GM12878 (cell line): ENCODE measurements around the gene BCAT1. TPM values are rescaled to one million over a fixed set of nuclear protein-coding genes. Genes with fewer than 3 reads are reported as not detected.

Experiments
- ATAC-seq: fragments of 200-7000 bp; cut with Tn5 transposase; 3 replicates; pipeline ENCODE4 v1.9.1; 2020; ENCODE audit warnings: mild to moderate bottlenecking, moderate library complexity
- BruUV-seq: library from RNA; stranded (reverse); fragments of 400-500 nt; replicated peaks from 2 replicates; lab custom pipeline; 2021; lab: Mats Ljungman, UMichigan
- CTCF ChIA-PET: fragments of 300-600 bp; sonication (Branson Sonifier 250); formaldehyde crosslinking; extraction: SDS; loops from one replicate; lab custom pipeline; 2021; ENCODE audit warnings: inconsistent platforms; lab: Yijun Ruan, JAX
- POLR2A ChIA-PET: fragments of 350-600 bp; formaldehyde crosslinking; extraction: SDS; loops from one replicate; lab custom pipeline; 2021; ENCODE audit warnings: inconsistent platforms; lab: Charles Lee
- RAD21 ChIA-PET: fragments of 300-600 bp; sonication (Branson Sonifier 250); formaldehyde crosslinking; loops from one replicate; lab custom pipeline; 2023; ENCODE audit warnings: antibody characterized with exemption; ENCODE audit not compliant: unreplicated experiment; lab: Charles Lee
- SMC1A ChIA-PET: fragments of 300-600 bp; sonication (Branson Sonifier 250); formaldehyde crosslinking; loops from one replicate; lab custom pipeline; 2023; ENCODE audit not compliant: unreplicated experiment, uncharacterized antibody; lab: Charles Lee
- DNase-seq: peaks from one replicate; pipeline ENCODE4 v3.0.0-alpha.2; 2011; ENCODE audit warnings: low read depth, low spot score
- FAIRE-seq: peaks from 3 replicates; lab custom pipeline; 2011; peaks lifted over from hg19 to GRCh38; lab: Jason Lieb, UNC
- H2AFZ ChIP-seq: 2 replicates; pipeline ENCODE4 v1.6.0; 2011; ENCODE audit warnings: low read depth, low read length, control low read depth; ENCODE audit not compliant: control insufficient read depth
- H3K27ac ChIP-seq: 2 replicates; pipeline ENCODE4 v1.5.1; 2011; ENCODE audit warnings: control low read depth; ENCODE audit not compliant: control insufficient read depth, insufficient read depth
- H3K27me3 ChIP-seq, 2 experiments: replicated peaks in 1 of 2; 2 replicates each; pipeline versions ENCODE4 v1.6.0 to v1.6.1; 2011; ENCODE audit warnings: low read length in 1 of 2; ENCODE audit not compliant: control insufficient read depth in 2 of 2, insufficient read depth in 2 of 2
- H3K36me3 ChIP-seq, 2 experiments: 2 replicates each; pipeline ENCODE4 v1.5.1; 2011; ENCODE audit warnings: low read length in 1 of 2; ENCODE audit not compliant: control insufficient read depth in 2 of 2, insufficient read depth in 2 of 2
- H3K4me1 ChIP-seq: 2 replicates; pipeline ENCODE4 v1.6.1; 2011; ENCODE audit warnings: mild to moderate bottlenecking, low read length, moderate library complexity, mixed read lengths; ENCODE audit not compliant: control insufficient read depth, insufficient read depth
- H3K4me2 ChIP-seq: 2 replicates; pipeline ENCODE4 v1.6.0; 2011; ENCODE audit warnings: control low read depth; ENCODE audit not compliant: control insufficient read depth, insufficient read depth
- H3K4me3 ChIP-seq: fragments of 200-600 bp; sonication (generic); 2 replicates; pipeline ENCODE4 v1.5.1; 2016
- H3K79me2 ChIP-seq: 2 replicates; pipeline ENCODE4 v1.6.0; 2011; ENCODE audit warnings: low read length; ENCODE audit not compliant: control insufficient read depth, insufficient read depth
- H3K9ac ChIP-seq: 2 replicates; pipeline ENCODE4 v1.8.0; 2011; ENCODE audit warnings: low read length, control low read depth, mixed read lengths; ENCODE audit not compliant: control insufficient read depth, insufficient read depth
- H3K9me3 ChIP-seq: replicated peaks from 3 replicates; pipeline ENCODE4 v1.5.1; 2011; ENCODE audit warnings: mild to moderate bottlenecking, low read length; ENCODE audit not compliant: control insufficient read depth, insufficient read depth
- H4K20me1 ChIP-seq: 2 replicates; pipeline ENCODE4 v1.6.0; 2011; ENCODE audit not compliant: control insufficient read depth, insufficient read depth
- NFXL1 ChIP-seq: fragments of 450-650 bp; IDR thresholded peaks from 2 replicates; pipeline ENCODE4 v1.6.1; 2017; ENCODE audit warnings: antibody characterized with exemption, mild to moderate bottlenecking, borderline replicate concordance
- RELA ChIP-seq: fragments of 450-650 bp; IDR thresholded peaks from 2 replicates; pipeline ENCODE4 v1.8.0; 2014; ENCODE audit warnings: borderline replicate concordance; ENCODE audit not compliant: partially characterized antibody
- TAF1 ChIP-seq: IDR thresholded peaks from 2 replicates; pipeline ENCODE4 v1.6.1; 2011; ENCODE audit warnings: mild to moderate bottlenecking, low read depth, low read length, borderline replicate concordance
- TARDBP ChIP-seq: IDR thresholded peaks from 2 replicates; pipeline ENCODE4 v1.6.1; 2016; ENCODE audit warnings: borderline replicate concordance
- TCF3 ChIP-seq: IDR thresholded peaks from 2 replicates; pipeline ENCODE4 v1.6.1; 2012; ENCODE audit warnings: low read depth, mild to moderate bottlenecking, low read length, borderline replicate concordance; ENCODE audit not compliant: insufficient read depth
- ZZZ3 ChIP-seq: IDR thresholded peaks from 2 replicates; pipeline ENCODE4 v1.6.1; 2011; ENCODE audit warnings: low read depth; ENCODE audit not compliant: control insufficient read depth, insufficient read length
- WGBS: methylation state at CpG from one replicate; pipeline ENCODE4 v1.1.6; 2016; ENCODE audit warnings: low lambda C conversion rate; ENCODE audit not compliant: insufficient replicate concordance, insufficient coverage; ENCODE audit errors: missing lambda C conversion rate; 5-methylcytosine and 5-hydroxymethylcytosine counted together
- in situ Hi-C: fragments of 300-500 bp; cut with MboI; formaldehyde crosslinking; loops from 9 replicates; pipeline ENCODE4 v1.14.3; 2018; ENCODE audit warnings: mixed read lengths
- intact Hi-C: fragments of 100-400 bp; cut with micrococcal nuclease; formaldehyde crosslinking; loops from one replicate; pipeline ENCODE4 v1.14.2; 2022; ENCODE audit not compliant: unreplicated experiment
- polyA plus RNA-seq, 11 experiments: library from polyadenylated mRNA; depleted of rRNA in 4 of 11; unstranded in 6 of 11; stranded (reverse) in 5 of 11; fragments of >200 nt; fragmentation: Nextera tagmentation in 4 of 11; fragmentation: Illumina TruSeq in 1 of 11; extraction: Ambion mirVana in 4 of 11; extraction: Trizol in 1 of 11; gene quantifications; 1 replicate in 1 of 11; 2 replicates in 10 of 11; pipeline versions ENCODE4 v1.2.1 to v1.2.3, GENCODE V29; 2011 to 2016; ENCODE audit warnings: inconsistent platforms in 2 of 11, missing spikeins in 2 of 11, low read depth in 1 of 11
- total RNA-seq, 4 experiments: library from RNA; depleted of rRNA in 3 of 4; stranded (reverse); fragments of >200 nt in 3 of 4; fragmentation: Illumina TruSeq in 1 of 4; extraction: Trizol in 1 of 4; gene quantifications; 2 replicates each; pipeline versions ENCODE4 v1.2.1 to v1.2.3, GENCODE V29; 2013 to 2021

The BCAT1 gene
- total and polyA plus RNA-seq, 10 of the 15 experiments (the other 5 are each of a cell fraction or from before 2014, with no cell fraction given) = 26.2 to 187 (median 81.9) TPM

DNA sequence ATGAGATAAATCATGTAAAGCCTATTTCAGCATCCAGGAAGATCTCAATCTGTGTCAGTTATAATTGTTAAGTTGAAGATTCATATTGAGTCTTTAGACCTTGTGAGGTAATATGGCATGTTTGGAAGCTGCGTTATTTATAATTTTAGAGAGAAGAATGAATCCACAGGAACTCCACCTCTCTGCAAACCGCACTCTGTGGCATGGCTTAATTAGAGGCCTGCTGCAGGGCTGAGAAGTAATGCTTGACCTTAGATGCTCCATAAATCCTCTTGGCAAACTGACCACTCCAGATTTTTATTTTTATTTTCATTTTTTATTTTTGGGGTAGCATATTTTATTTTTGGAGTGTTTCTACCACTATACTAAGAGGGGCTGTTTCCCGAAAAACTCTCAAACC, 28.8 kb downstream of the BCAT1 start:
- ChIA-PET POLR2A (interaction anchor here (1.3 kb wide), 1 partner anchor 10 kb away, joined by 10 read pairs; no protein-coding TSS in a partner anchor), CTCF (interaction anchor here (1.4 kb wide), 2 partner anchors 26 to 63 kb away, joined by 3 read pairs; no protein-coding TSS in a partner anchor), RAD21 (interaction anchor here (1.2 to 1.3 kb wide), 3 partner anchors 19 to 32 kb away, joined by 3 to 5 read pairs (median 5); no protein-coding TSS in a partner anchor), SMC1A (interaction anchor here (0.8 to 3.4 kb wide), 6 partner anchors 9 to 27 kb away, joined by 3 to 22 read pairs (median 7); no protein-coding TSS in a partner anchor)
- in situ Hi-C loops (no loop called here), intact Hi-C loops (no loop called here)
- FAIRE-seq (no peak), DNase-seq (no peak), ATAC-seq (no peak)
- H3K9me3 ChIP-seq = no peaks in the 10 kb centered on the region
- no peak for TF ChIP-seq TARDBP
- no peak for TF ChIP-seq TCF3
- TF ChIP-seq RELA = no peak
- TF ChIP-seq NFXL1 = no peak
- no peak for TF ChIP-seq ZZZ3
- TF ChIP-seq TAF1 = no peak
- no TSS peak for BruUV-seq
- H4K20me1 ChIP-seq = no peaks in the 10 kb centered on the region
- no peak overlapping the region for H3K9ac ChIP-seq
- H3K27me3 ChIP-seq = no peaks in the 10 kb centered on the region
- H3K27ac ChIP-seq = no peak overlapping the region
- H2AFZ ChIP-seq = no peak overlapping the region
- no peak overlapping the region for H3K4me2 ChIP-seq
- H3K36me3 ChIP-seq = no peaks in the 10 kb centered on the region; a peak in 1 of 4 replicates
- peaks cover 22% of the 10 kb centered on the region for H3K79me2 ChIP-seq
- no peaks in the 10 kb centered on the region for H3K4me1 ChIP-seq
- WGBS = 100% methylated on average over 3 of the region's 3 CpGs
- H3K4me3 ChIP-seq = no peak overlapping the region
